Activated CD8-positive, alpha-beta memory T cell treated with anti-CD3 and anti-CD28 coated beads, Interleukin-2, amount 10 ng/mL, durations not matched to agents 7 days and 5 days (primary cell): ENCODE results near the gene C14orf119. TPM values are rescaled to one million over a fixed set of nuclear protein-coding genes. Genes with fewer than 3 reads are reported as not detected.
"Not testable (repeated sequence)": the region's sequence is repeated elsewhere in the genome, so short reads cannot be mapped to it uniquely, and the experiment has no call there.

Experiments
- ATAC-seq: fragments of 150-1000 bp; cut with Tn5 transposase; one replicate; pipeline ENCODE4 v1.10.0; 2021; ENCODE audit warnings: moderate library complexity
- CTCF ChIA-PET: fragments of 350-600 bp; sonication (Branson Sonifier 250); formaldehyde crosslinking; loops from one replicate; lab custom pipeline; 2021; ENCODE audit warnings: antibody characterized with exemption; lab: Charles Lee
- DNase-seq: peaks from one replicate; pipeline ENCODE4 v3.0.0-alpha.2; 2020
- H3K27ac Mint-ChIP-seq: one replicate; pipeline ENCODE4 v1.8.0; 2021; ENCODE audit warnings: mild to moderate bottlenecking, mixed read lengths
- H3K27me3 Mint-ChIP-seq: one replicate; pipeline ENCODE4 v1.8.0; 2021; ENCODE audit warnings: mixed read lengths
- H3K36me3 Mint-ChIP-seq: one replicate; pipeline ENCODE4 v1.8.0; 2021; ENCODE audit warnings: mild to moderate bottlenecking, mixed read lengths
- H3K4me1 Mint-ChIP-seq: one replicate; pipeline ENCODE4 v1.8.0; 2021; ENCODE audit warnings: mixed read lengths
- H3K4me3 Mint-ChIP-seq: one replicate; pipeline ENCODE4 v1.8.0; 2021; ENCODE audit warnings: mild to moderate bottlenecking, moderate library complexity, mixed read lengths
- H3K9me3 Mint-ChIP-seq: one replicate; pipeline ENCODE4 v1.8.0; 2022; ENCODE audit warnings: low read depth, mixed read lengths
- total RNA-seq, 2 experiments: library from RNA; stranded (reverse); gene quantifications; one replicate each; pipeline ENCODE4 v1.2.3, GENCODE V29; 2021

Gene C14orf119
- total RNA-seq, 2 experiments from 2014 or later, result 44.6 to 53.2 TPM

DNA sequence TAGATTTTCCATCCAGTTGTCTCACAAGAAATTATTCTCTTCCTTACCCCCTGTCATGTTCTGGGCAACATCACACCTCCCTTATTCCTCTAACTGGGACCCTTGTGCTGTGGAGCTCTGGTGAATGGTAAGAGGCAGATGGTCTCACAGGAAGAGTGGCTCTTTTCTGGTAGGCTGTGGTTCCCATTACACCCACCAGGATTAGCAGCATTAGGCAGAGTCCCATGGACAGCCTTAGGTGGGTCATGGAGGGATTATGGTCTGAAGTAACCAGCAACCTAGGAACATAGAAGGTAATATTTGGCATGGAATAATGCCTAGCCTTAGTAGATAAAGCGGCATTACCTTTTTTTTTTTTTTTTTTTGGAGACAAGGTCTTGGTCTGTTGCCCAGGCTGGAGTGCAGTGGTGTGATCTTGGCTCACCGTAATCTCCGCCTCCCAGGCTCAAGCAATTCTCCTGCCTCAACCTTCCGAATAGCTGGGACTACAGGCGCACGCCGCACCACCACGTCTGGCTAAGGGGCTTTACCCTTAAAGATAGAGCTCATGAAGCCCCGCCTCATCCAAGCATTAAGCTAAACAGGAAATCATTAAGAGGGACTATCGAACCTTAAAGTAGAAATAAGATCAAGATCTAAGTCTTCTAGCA is 4.0 kb downstream of the C14orf119 start:
- no peak overlapping the region for H3K4me3 Mint-ChIP-seq
- peaks cover 23% of the 10 kb centered on the region for H3K36me3 Mint-ChIP-seq
- H3K27ac Mint-ChIP-seq, result no peak overlapping the region
- H3K27me3 Mint-ChIP-seq, result no peaks in the 10 kb centered on the region
- DNase-seq (no peak), ATAC-seq (no peak)
- peaks cover 16% of the 10 kb centered on the region for H3K4me1 Mint-ChIP-seq
- CTCF ChIA-PET, result interaction anchor here (0.6 to 2.2 kb wide), 7 partner anchors 10 to 529 kb away, joined by 3 to 10 read pairs (median 3); no protein-coding TSS in a partner anchor
- H3K9me3 Mint-ChIP-seq, result no peaks in the 10 kb centered on the region

GRCh38 chr14:23101213-23101970 is 6.1 kb downstream of the C14orf119 start:
- CTCF ChIA-PET, result interaction anchor here (1.6 to 2.2 kb wide), 3 partner anchors 19 to 33 kb away, joined by 6 to 10 read pairs (median 6); no protein-coding TSS in a partner anchor
- DNase-seq (no peak), ATAC-seq (no peak)
- no peaks in the 10 kb centered on the region for H3K9me3 Mint-ChIP-seq
- H3K36me3 Mint-ChIP-seq, result peaks cover 23% of the 10 kb centered on the region
- no peak overlapping the region for H3K4me3 Mint-ChIP-seq
- H3K27me3 Mint-ChIP-seq, result peaks cover 2% of the 10 kb centered on the region
- no peak overlapping the region for H3K27ac Mint-ChIP-seq
- peaks cover 15% of the 10 kb centered on the region for H3K4me1 Mint-ChIP-seq

DNA sequence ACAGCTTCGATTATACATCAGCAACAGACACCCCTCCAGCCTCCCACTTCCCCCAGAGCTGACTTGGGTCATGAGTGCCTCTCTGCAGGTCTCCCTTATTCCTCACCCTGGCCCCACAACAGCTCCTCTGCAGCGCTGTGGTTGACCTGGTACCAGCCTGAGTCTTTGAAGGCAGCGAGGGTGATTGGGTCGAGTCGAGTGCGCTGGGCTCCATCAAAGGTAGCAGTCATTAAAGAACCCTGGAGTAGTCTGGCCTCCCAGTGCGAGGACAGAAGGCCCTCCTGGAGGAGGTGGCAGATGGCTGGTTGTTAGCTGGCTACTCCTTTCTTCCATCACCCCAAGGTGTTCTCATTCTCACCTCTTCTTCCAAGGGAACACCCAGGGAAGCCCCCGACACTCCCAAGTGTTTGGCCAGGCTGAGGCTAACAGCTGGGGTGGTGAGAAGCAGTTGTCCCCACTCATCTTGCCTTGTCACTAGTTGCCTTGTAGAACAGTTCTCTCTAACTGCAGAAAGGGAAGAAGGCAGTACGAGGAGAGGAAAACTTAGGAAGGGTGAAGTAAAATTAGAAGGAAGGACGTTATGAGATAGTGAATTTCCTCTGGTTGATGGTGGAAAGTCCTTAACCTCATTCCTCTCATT is 6.8 kb downstream of the C14orf119 start:
- CTCF ChIA-PET, result interaction anchor here (1.6 to 1.8 kb wide), 3 partner anchors 18 to 33 kb away, joined by 4 to 6 read pairs (median 6); no protein-coding TSS in a partner anchor
- Mint-ChIP-seq H3K27me3 (peaks cover 2% of the 10 kb centered on the region), H3K27ac (no peak overlapping the region), H3K9me3 (no peaks in the 10 kb centered on the region), H3K4me1 (peaks cover 8% of the 10 kb centered on the region), H3K4me3 (no peak overlapping the region), H3K36me3 (peaks cover 20% of the 10 kb centered on the region)
- no peak for ATAC-seq
- no peak for DNase-seq

- H3K4me1 Mint-ChIP-seq, result peaks cover 1% of the 10 kb centered on the region
- H3K4me3 Mint-ChIP-seq, result no peak overlapping the region
- peaks cover 13% of the 10 kb centered on the region for H3K36me3 Mint-ChIP-seq
- no peak for ATAC-seq
- DNase-seq, result no peak
- H3K27me3 Mint-ChIP-seq, result peaks cover 2% of the 10 kb centered on the region
- H3K9me3 Mint-ChIP-seq, result no peaks in the 10 kb centered on the region
- no peak overlapping the region for H3K27ac Mint-ChIP-seq
- CTCF ChIA-PET, result interaction anchor here (1.8 kb wide), 2 partner anchors 26 to 34 kb away, joined by 4 to 6 read pairs; no protein-coding TSS in a partner anchor
Observed at GRCh38 chr14:23102801-23103200, 7.5 kb downstream of the C14orf119 start.

- no peaks in the 10 kb centered on the region for H3K9me3 Mint-ChIP-seq
- H3K4me3 Mint-ChIP-seq, result no peak overlapping the region
- H3K27ac Mint-ChIP-seq, result no peak overlapping the region
- peaks cover 6% of the 10 kb centered on the region for H3K36me3 Mint-ChIP-seq
- no peaks in the 10 kb centered on the region for H3K4me1 Mint-ChIP-seq
- CTCF ChIA-PET, result interaction anchor here (1.8 to 1.9 kb wide), 2 partner anchors 17 to 27 kb away, joined by 4 to 7 read pairs; no protein-coding TSS in a partner anchor
- DNase-seq (no peak), ATAC-seq (no peak)
- peaks cover 2% of the 10 kb centered on the region for H3K27me3 Mint-ChIP-seq
Observed at GRCh38 chr14:23103581-23103980, 8.3 kb downstream of the C14orf119 start.

GRCh38 chr14:23104070-23104590 is 8.8 kb downstream of the C14orf119 start:
- Mint-ChIP-seq H3K4me1 (no peaks in the 10 kb centered on the region), H3K27me3 (peaks cover 2% of the 10 kb centered on the region), H3K36me3 (peaks cover 2% of the 10 kb centered on the region), H3K27ac (no peak overlapping the region), H3K9me3 (no peaks in the 10 kb centered on the region), H3K4me3 (no peak overlapping the region)
- DNase-seq, result no peak
- no peak for ATAC-seq
- CTCF ChIA-PET, result interaction anchor here (1.8 to 1.9 kb wide), 2 partner anchors 16 to 27 kb away, joined by 4 to 7 read pairs; no protein-coding TSS in a partner anchor

DNA sequence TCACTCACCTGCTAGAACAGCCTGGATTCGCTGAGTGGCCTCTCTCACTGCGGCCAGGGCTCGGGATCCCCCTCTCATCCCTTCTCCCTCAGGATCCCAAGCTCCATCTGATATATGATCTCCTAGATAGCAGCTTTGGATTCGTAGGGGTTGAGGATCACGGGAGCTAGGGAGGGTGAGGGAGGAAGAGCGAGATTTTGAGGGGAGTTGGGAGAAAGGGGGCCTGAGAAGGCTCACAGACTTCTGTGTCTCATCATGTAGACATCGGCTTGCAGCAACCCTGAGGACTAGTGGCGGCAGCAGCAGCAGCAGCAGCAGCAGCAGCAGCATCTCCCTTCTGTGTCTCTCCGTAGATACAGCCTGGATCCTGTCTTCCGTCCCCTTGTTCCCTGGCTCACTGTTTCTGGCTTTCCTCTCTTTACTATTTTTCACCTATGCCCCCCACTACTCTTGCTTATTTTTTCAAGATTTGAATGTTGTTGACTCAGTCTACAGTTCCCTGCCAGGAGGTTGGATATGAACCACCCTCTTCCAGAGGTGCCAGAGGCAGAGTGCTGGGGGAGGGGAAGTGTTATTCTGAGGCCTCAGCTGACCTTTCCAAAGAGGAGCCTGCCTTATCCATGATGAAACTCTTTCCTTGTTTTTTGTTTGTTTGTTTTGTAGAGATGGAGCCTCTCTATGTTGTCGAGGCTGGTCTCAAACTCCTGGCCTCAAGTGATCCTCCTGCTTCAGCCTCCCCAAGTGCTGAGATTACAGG is 9.5 kb downstream of the C14orf119 start, which contains the start of gene CIROP:
CIROP (minus strand) TSS at position 399 of the 757 bp plus-strand sequence; CDS start at position 330, 69 bp downstream.
- no peak for ATAC-seq
- H3K36me3 Mint-ChIP-seq, result no peaks in the 10 kb centered on the region
- H3K4me1 Mint-ChIP-seq, result no peaks in the 10 kb centered on the region
- H3K4me3 Mint-ChIP-seq, result no peak within 1 kb of the TSS
- H3K27me3 Mint-ChIP-seq, result peaks cover 2% of the 10 kb centered on the region
- DNase-seq, result no peak
- H3K27ac Mint-ChIP-seq, result no peak within 1 kb of the TSS
- CTCF ChIA-PET, result interaction anchor here (1.9 kb wide), 1 partner anchor 15 kb away, joined by 7 read pairs; no protein-coding TSS in a partner anchor
- no peaks in the 10 kb centered on the region for H3K9me3 Mint-ChIP-seq

GRCh38 chr14:23105348-23105824 is 10.1 kb downstream of the C14orf119 start:
- no peak for ATAC-seq
- no peaks in the 10 kb centered on the region for H3K4me1 Mint-ChIP-seq
- no peak for DNase-seq
- H3K4me3 Mint-ChIP-seq, result no peak overlapping the region
- no peaks in the 10 kb centered on the region for H3K9me3 Mint-ChIP-seq
- H3K27me3 Mint-ChIP-seq, result peaks cover 2% of the 10 kb centered on the region
- no peak overlapping the region for H3K27ac Mint-ChIP-seq
- CTCF ChIA-PET, result no interaction called here
- H3K36me3 Mint-ChIP-seq, result no peaks in the 10 kb centered on the region

GRCh38 chr14:23106747-23107045 is 11.4 kb downstream of the C14orf119 start:
- CTCF ChIA-PET, result interaction anchor here (1.0 to 1.5 kb wide), 2 partner anchors 9 to 12 kb away, joined by 3 read pairs; partner anchors contain the start of gene ACIN1
- H3K9me3 Mint-ChIP-seq, result no peaks in the 10 kb centered on the region
- H3K36me3 Mint-ChIP-seq, result no peaks in the 10 kb centered on the region
- H3K27me3 Mint-ChIP-seq, result peaks cover 2% of the 10 kb centered on the region
- H3K4me3 Mint-ChIP-seq, result no peak overlapping the region
- no peaks in the 10 kb centered on the region for H3K4me1 Mint-ChIP-seq
- no peak overlapping the region for H3K27ac Mint-ChIP-seq
- ATAC-seq (no peak), DNase-seq (no peak)

DNA sequence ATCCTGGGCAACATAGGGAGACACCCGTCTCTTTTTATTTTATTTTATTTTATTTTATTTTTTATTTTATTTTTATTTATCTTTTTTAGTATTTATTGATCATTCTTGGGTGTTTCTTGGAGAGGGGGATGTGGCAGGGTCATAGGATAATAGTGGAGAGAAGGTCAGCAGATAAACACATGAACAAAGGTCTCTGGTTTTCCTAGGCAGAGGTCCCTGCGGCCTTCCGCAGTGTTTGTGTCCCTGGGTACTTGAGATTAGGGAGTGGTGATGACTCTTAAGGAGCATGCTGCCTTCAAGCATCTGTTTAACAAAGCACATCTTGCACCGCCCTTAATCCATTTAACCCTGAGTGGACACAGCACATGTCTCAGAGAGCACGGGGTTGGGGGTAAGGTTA is 12.3 kb downstream of the C14orf119 start:
- H3K9me3 Mint-ChIP-seq, ATAC-seq, H3K27me3 Mint-ChIP-seq, DNase-seq, H3K27ac Mint-ChIP-seq, CTCF ChIA-PET, H3K36me3 Mint-ChIP-seq, H3K4me3 Mint-ChIP-seq, H3K4me1 Mint-ChIP-seq: not testable (repeated sequence)

DNA sequence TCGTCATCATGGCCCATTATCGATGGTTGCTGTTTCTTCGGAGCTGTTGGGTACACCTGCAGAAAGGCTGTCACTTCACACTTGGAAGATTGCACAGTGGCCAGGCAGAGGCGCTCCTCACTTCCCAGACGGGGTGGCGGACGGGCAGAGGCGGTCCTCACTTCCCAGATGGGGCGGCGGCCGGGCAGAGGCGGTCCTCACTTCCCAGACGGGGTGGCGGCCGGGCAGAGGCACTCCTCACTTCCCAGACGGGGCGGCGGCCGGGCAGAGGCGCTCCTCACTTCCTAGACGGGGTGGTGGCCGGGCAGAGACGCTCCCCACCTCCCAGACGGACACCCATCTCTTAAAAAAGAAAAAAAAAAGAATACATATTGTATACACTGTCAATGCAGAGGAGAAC is 12.9 kb downstream of the C14orf119 start:
- DNase-seq, H3K4me3 Mint-ChIP-seq, H3K36me3 Mint-ChIP-seq, H3K27me3 Mint-ChIP-seq, ATAC-seq, H3K27ac Mint-ChIP-seq, H3K9me3 Mint-ChIP-seq, H3K4me1 Mint-ChIP-seq: not testable (repeated sequence)
- CTCF ChIA-PET, result interaction anchor here (1.4 to 3.4 kb wide), 4 partner anchors 13 to 40 kb away, joined by 4 to 25 read pairs (median 8); partner anchors contain the start of genes ACIN1 and C14orf119

DNA sequence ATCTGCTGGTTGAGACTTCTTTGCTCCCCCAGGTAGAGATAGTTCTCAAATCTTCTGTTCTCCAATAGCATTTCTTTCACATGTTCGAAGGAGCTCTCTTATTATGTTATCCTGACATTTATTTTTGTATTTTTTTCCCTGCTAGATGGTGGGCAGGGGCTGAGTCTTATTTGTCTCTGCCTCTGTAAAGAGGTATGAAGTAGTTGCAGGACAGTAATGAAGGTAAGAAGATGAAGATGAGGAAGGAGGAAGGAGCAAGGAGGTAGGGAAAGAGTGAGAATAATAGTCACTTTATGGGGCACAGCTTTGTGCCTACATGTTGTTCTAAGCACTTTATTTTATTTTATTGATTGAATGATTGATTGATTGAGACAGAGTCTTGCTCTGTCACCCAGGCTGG is 14.5 kb downstream of the C14orf119 start:
- CTCF ChIA-PET, result interaction anchor here (0.6 to 3.4 kb wide), 12 partner anchors 10 to 1856 kb away, joined by 3 to 25 read pairs (median 4); no protein-coding TSS in a partner anchor
- DNase-seq (no peak), ATAC-seq (no peak)
- Mint-ChIP-seq H3K27me3 (peaks cover 3% of the 10 kb centered on the region), H3K27ac (no peak overlapping the region), H3K4me3 (no peak overlapping the region), H3K9me3 (no peaks in the 10 kb centered on the region), H3K4me1 (peaks cover 9% of the 10 kb centered on the region), H3K36me3 (no peaks in the 10 kb centered on the region)
